C4-2B (cell line): Measurements from ENCODE around the gene KRTAP4-2.
"Not testable (repeated sequence)": the region's sequence is repeated elsewhere in the genome, so short reads cannot be mapped to it uniquely, and the experiment has no call there.

Experiments
- H3K27ac ChIP-seq: fragments of 450-650 bp; 2 replicates; pipeline ENCODE4 v1.5.1; 2017
- CTCF ChIP-seq: fragments of 450-650 bp; conservative IDR thresholded peaks from 2 replicates; pipeline ENCODE4 v1.5.1; 2017; ENCODE audit warnings: mild to moderate bottlenecking
- ZFX ChIP-seq: fragments of 450-650 bp; IDR thresholded peaks from 2 replicates; pipeline ENCODE4 v1.6.1; 2017

The KRTAP4-2 gene

GRCh38 chr17:41141361-41141760 lies 36.7 kb downstream of the KRTAP4-2 start:
- no peak overlapping the region for H3K27ac ChIP-seq
- TF ChIP-seq CTCF (no peak), ZFX (no peak)

GRCh38 chr17:41140360-41141131 lies 37.5 kb downstream of the KRTAP4-2 start, which contains the start of gene KRTAP4-6:
Gene KRTAP4-6 (minus strand): TSS chr17:41140544. CDS start chr17:41140487, 57 bp downstream.
- TF ChIP-seq ZFX (no peak), CTCF (no peak)

GRCh38 chr17:41139865-41140264 lies 38.2 kb downstream of the KRTAP4-2 start:
- not testable (repeated sequence) for H3K27ac ChIP-seq

More at GRCh38 chr17:41140360-41141131, 37.5 kb downstream of the KRTAP4-2 start, which contains the start of gene KRTAP4-6:
- H3K27ac ChIP-seq = no peak within 1 kb of the TSS

- H3K27ac ChIP-seq = no peak overlapping the region
- TF ChIP-seq CTCF (no peak), ZFX (no peak)
These were observed 43.9 kb downstream of the KRTAP4-2 start for GRCh38 chr17:41133880-41134735.

- TF ChIP-seq CTCF = no peak
- TF ChIP-seq ZFX = no peak
- no peak overlapping the region for H3K27ac ChIP-seq
These were observed 46.0 kb downstream of the KRTAP4-2 start for GRCh38 chr17:41131979-41132378.
